ENCODE measurements around the gene EML4.

DNA sequence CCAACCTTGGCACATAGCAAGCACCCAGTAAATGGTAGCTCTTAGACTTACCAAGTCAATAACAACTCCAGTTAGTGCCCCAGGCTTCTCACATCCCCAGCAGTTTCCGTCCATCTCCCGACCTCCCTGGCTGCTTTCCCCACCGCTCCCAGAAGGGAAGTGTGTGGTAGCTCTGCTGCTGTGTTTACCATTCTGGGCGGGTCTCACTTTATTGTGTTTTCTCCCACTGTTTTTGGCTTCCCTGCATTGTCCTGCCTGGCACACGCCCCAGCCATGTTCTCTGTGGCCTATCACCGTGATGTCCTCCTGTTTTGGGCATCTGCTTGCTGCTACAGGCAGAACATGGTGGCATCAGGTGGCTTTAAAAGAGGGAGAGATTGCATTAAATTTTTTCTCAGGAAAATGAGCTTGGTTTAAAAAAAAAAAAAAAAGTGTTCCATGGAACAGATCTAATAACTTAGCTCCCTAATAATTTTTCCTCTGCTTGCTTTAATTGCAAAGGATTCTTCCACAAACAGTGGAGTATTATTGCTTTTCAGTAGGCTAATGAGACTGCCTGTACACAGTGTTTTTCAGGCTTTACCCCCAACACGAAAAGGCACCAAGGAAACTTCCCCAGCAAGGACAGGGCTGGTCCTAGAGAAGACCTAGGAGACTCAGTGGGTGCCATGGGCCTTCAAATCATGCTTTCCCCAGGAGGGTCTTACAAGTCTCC lies 199.8 kb downstream of the EML4 start:
- TF ChIP-seq, protein P1, sequence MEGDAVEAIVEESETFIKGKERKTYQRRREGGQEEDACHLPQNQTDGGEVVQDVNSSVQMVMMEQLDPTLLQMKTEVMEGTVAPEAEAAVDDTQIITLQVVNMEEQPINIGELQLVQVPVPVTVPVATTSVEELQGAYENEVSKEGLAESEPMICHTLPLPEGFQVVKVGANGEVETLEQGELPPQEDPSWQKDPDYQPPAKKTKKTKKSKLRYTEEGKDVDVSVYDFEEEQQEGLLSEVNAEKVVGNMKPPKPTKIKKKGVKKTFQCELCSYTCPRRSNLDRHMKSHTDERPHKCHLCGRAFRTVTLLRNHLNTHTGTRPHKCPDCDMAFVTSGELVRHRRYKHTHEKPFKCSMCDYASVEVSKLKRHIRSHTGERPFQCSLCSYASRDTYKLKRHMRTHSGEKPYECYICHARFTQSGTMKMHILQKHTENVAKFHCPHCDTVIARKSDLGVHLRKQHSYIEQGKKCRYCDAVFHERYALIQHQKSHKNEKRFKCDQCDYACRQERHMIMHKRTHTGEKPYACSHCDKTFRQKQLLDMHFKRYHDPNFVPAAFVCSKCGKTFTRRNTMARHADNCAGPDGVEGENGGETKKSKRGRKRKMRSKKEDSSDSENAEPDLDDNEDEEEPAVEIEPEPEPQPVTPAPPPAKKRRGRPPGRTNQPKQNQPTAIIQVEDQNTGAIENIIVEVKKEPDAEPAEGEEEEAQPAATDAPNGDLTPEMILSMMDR (IDR thresholded peaks at IDR 0.05 in 4 of 5, conservative IDR thresholded peaks at IDR 0.05 in 1 of 5) = no peak
- no peak for TF ChIP-seq POLR2A (IDR thresholded peaks at IDR 0.05)

All from gastrocnemius medialis (tissue), 4 donors.